HepG2 (cell line): Measurements from ENCODE around the gene ADARB2. TPM values are rescaled to one million over a fixed set of nuclear protein-coding genes. Genes with fewer than 3 reads are reported as not detected.
A peak's percentile ranks its signal among the peaks of the same experiment; 100 is the strongest.

Source experiments
- CHD4 ChIP-seq: fragments of 200-600 bp; sonication (generic); IDR thresholded peaks from 2 replicates; pipeline ENCODE4 v1.7.0; 2017; ENCODE audit warnings: mild to moderate bottlenecking, low read length, borderline replicate concordance
- CREB1 ChIP-seq, 2 experiments: fragments of 450-650 bp in 1 of 2; IDR thresholded peaks; 2 replicates each; pipeline ENCODE4 v1.6.1; 2016 to 2017; ENCODE audit warnings: control low read depth in 1 of 2, mild to moderate bottlenecking in 1 of 2, missing compliant biosample characterization in 1 of 2, missing genetic modification characterization in 1 of 2
- FOXK1 ChIP-seq: sonication (generic); formaldehyde crosslinking; IDR thresholded peaks from 2 replicates; pipeline ENCODE4 v1.4.0; 2020; ENCODE audit warnings: low read depth, missing genetic modification reagents, borderline replicate concordance
- HNF4A ChIP-seq: sonication (generic); formaldehyde crosslinking; IDR thresholded peaks from 2 replicates; pipeline ENCODE4 v1.4.0; 2020; ENCODE audit warnings: missing genetic modification reagents
- KDM2A ChIP-seq: sonication (generic); formaldehyde crosslinking; IDR thresholded peaks from 2 replicates; pipeline ENCODE4 v1.4.0; 2020; ENCODE audit warnings: low read depth, missing genetic modification reagents, borderline replicate concordance
- KLF12 ChIP-seq: sonication (generic); formaldehyde crosslinking; IDR thresholded peaks from 2 replicates; pipeline ENCODE4 v1.4.0; 2020; ENCODE audit warnings: missing genetic modification reagents, borderline replicate concordance
- MLLT10 ChIP-seq: sonication (generic); formaldehyde crosslinking; IDR thresholded peaks from 2 replicates; pipeline ENCODE4 v1.4.0; 2020; ENCODE audit warnings: missing genetic modification reagents
- PHF21A ChIP-seq: sonication (generic); formaldehyde crosslinking; IDR thresholded peaks from 2 replicates; pipeline ENCODE4 v1.5.0; 2020; ENCODE audit warnings: mild to moderate bottlenecking, missing genetic modification reagents
- RAD51 ChIP-seq: fragments of 450-650 bp; IDR thresholded peaks from 2 replicates; pipeline ENCODE4 v1.6.1; 2016; ENCODE audit warnings: borderline replicate concordance
- SOX5 ChIP-seq: IDR thresholded peaks from 2 replicates; pipeline ENCODE4 v1.6.1; 2016; ENCODE audit warnings: borderline replicate concordance
- ZNF10 ChIP-seq: sonication (generic); formaldehyde crosslinking; IDR thresholded peaks from 2 replicates; pipeline ENCODE4 v1.4.0; 2020; ENCODE audit warnings: mild to moderate bottlenecking, low read depth, missing genetic modification reagents, borderline replicate concordance
- ZNF232 ChIP-seq: sonication (generic); formaldehyde crosslinking; IDR thresholded peaks from 2 replicates; pipeline ENCODE4 v1.4.0; 2020; ENCODE audit warnings: missing genetic modification reagents, borderline replicate concordance
- ZNF282 ChIP-seq: fragments of 450-650 bp; IDR thresholded peaks from 2 replicates; pipeline ENCODE4 v1.6.1; 2018; ENCODE audit not compliant: partially characterized antibody
- ZNF446 ChIP-seq: sonication (generic); formaldehyde crosslinking; IDR thresholded peaks from 2 replicates; pipeline ENCODE4 v1.5.0; 2020; ENCODE audit warnings: mild to moderate bottlenecking, missing genetic modification reagents
- ZNF652 ChIP-seq: IDR thresholded peaks from 2 replicates; pipeline ENCODE4 v1.6.1; 2016; ENCODE audit warnings: low read depth, borderline replicate concordance
- polyA plus RNA-seq, 8 experiments: library from polyadenylated mRNA; depleted of rRNA in 3 of 8; stranded (reverse) in 7 of 8; unstranded in 1 of 8; fragments of >200 nt; fragmentation: Illumina TruSeq in 4 of 8; extraction: Trizol in 4 of 8; gene quantifications; 2 replicates each; pipeline versions ENCODE4 v1.2.1 to v1.2.3, GENCODE V29; 2011 to 2016; ENCODE audit warnings: low read depth in 4 of 8, missing spikeins in 1 of 8, mixed read lengths in 1 of 8; ENCODE audit not compliant: insufficient read depth in 1 of 8
- total RNA-seq, 5 experiments: library from RNA; depleted of rRNA; stranded (reverse); fragments of >200 nt; fragmentation: Illumina TruSeq; extraction: Trizol; gene quantifications; 2 replicates each; pipeline ENCODE4 v1.2.3, GENCODE V29; 2016; ENCODE audit warnings: low read depth in 1 of 5
- TF ChIP-seq, protein P1 (sequence below): sonication (generic); formaldehyde crosslinking; IDR thresholded peaks from 2 replicates; pipeline ENCODE4 v1.9.0; 2021; ENCODE audit warnings: missing genetic modification reagents, borderline replicate concordance
- TF ChIP-seq, protein P2 (sequence below): sonication (generic); formaldehyde crosslinking; conservative IDR thresholded peaks from 2 replicates; pipeline ENCODE4 v1.5.0; 2020; ENCODE audit warnings: missing genetic modification reagents
- TF ChIP-seq, protein P3 (sequence below): sonication (generic); formaldehyde crosslinking; IDR thresholded peaks from 2 replicates; pipeline ENCODE4 v1.5.0; 2020; ENCODE audit warnings: mild to moderate bottlenecking, missing genetic modification reagents, borderline replicate concordance

ADARB2 gene
- total and polyA plus RNA-seq, 2 of the 13 experiments (the other 11 are each of a cell fraction or from before 2014, with no cell fraction given) = not detected

DNA sequence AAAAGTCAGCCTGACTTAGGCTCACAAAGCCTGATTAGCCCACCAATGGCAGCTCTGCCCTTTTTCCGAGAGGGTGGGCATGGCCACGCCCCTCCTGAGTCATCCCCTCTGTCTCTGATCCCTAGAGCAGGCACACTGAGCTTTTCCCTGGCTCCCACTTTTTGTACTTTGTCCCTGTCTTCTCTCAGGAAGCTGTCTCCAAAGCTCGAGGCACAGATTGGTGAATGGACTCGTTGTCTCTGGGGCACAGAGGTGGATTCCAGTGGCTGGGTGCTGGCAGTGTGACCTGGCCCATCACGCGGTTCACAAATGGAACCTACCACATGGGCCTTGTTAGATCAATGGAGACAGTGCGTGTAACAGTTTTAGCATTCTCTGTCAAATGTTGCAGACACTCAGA lies 367.7 kb downstream of the ADARB2 start (continued):
- TF ChIP-seq, protein P1, sequence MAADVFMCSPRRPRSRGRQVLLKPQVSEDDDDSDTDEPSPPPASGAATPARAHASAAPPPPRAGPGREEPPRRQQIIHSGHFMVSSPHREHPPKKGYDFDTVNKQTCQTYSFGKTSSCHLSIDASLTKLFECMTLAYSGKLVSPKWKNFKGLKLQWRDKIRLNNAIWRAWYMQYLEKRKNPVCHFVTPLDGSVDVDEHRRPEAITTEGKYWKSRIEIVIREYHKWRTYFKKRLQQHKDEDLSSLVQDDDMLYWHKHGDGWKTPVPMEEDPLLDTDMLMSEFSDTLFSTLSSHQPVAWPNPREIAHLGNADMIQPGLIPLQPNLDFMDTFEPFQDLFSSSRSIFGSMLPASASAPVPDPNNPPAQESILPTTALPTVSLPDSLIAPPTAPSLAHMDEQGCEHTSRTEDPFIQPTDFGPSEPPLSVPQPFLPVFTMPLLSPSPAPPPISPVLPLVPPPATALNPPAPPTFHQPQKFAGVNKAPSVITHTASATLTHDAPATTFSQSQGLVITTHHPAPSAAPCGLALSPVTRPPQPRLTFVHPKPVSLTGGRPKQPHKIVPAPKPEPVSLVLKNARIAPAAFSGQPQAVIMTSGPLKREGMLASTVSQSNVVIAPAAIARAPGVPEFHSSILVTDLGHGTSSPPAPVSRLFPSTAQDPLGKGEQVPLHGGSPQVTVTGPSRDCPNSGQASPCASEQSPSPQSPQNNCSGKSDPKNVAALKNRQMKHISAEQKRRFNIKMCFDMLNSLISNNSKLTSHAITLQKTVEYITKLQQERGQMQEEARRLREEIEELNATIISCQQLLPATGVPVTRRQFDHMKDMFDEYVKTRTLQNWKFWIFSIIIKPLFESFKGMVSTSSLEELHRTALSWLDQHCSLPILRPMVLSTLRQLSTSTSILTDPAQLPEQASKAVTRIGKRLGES (CRISPR knock-in tag) = no peak
- TF ChIP-seq KDM2A (0 out of 2 replicates have a peak, but pooled peaks have one; percentile 25), ZNF282 (no peak), SOX5 (peak; percentile 55; the same call in 1 of the 2 replicates), ZNF10 (CRISPR knock-in tag) (no peak), ZNF446 (CRISPR knock-in tag) (no peak), MLLT10 (CRISPR knock-in tag) (no peak), FOXK1 (CRISPR knock-in tag) (no peak), CHD4 (0 out of 2 replicates have a peak, but pooled peaks have one; percentile 33), RAD51 (peak; percentile 18; the same call in 1 of the 2 replicates), KLF12 (CRISPR knock-in tag) (no peak), HNF4A (peak; percentile 71), PHF21A (CRISPR knock-in tag) (no peak), CREB1 (IDR thresholded peaks at IDR 0.05) (no peak), CREB1 (CRISPR knock-in tag; IDR thresholded peaks at IDR 0.05) (no peak; the same call in 1 of the 2 replicates), ZNF232 (CRISPR knock-in tag) (no peak), ZNF652 (CRISPR knock-in tag) (no peak)
- TF ChIP-seq, protein P2, sequence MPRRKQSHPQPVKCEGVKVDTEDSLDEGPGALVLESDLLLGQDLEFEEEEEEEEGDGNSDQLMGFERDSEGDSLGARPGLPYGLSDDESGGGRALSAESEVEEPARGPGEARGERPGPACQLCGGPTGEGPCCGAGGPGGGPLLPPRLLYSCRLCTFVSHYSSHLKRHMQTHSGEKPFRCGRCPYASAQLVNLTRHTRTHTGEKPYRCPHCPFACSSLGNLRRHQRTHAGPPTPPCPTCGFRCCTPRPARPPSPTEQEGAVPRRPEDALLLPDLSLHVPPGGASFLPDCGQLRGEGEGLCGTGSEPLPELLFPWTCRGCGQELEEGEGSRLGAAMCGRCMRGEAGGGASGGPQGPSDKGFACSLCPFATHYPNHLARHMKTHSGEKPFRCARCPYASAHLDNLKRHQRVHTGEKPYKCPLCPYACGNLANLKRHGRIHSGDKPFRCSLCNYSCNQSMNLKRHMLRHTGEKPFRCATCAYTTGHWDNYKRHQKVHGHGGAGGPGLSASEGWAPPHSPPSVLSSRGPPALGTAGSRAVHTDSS = no peak
- TF ChIP-seq, protein P3, sequence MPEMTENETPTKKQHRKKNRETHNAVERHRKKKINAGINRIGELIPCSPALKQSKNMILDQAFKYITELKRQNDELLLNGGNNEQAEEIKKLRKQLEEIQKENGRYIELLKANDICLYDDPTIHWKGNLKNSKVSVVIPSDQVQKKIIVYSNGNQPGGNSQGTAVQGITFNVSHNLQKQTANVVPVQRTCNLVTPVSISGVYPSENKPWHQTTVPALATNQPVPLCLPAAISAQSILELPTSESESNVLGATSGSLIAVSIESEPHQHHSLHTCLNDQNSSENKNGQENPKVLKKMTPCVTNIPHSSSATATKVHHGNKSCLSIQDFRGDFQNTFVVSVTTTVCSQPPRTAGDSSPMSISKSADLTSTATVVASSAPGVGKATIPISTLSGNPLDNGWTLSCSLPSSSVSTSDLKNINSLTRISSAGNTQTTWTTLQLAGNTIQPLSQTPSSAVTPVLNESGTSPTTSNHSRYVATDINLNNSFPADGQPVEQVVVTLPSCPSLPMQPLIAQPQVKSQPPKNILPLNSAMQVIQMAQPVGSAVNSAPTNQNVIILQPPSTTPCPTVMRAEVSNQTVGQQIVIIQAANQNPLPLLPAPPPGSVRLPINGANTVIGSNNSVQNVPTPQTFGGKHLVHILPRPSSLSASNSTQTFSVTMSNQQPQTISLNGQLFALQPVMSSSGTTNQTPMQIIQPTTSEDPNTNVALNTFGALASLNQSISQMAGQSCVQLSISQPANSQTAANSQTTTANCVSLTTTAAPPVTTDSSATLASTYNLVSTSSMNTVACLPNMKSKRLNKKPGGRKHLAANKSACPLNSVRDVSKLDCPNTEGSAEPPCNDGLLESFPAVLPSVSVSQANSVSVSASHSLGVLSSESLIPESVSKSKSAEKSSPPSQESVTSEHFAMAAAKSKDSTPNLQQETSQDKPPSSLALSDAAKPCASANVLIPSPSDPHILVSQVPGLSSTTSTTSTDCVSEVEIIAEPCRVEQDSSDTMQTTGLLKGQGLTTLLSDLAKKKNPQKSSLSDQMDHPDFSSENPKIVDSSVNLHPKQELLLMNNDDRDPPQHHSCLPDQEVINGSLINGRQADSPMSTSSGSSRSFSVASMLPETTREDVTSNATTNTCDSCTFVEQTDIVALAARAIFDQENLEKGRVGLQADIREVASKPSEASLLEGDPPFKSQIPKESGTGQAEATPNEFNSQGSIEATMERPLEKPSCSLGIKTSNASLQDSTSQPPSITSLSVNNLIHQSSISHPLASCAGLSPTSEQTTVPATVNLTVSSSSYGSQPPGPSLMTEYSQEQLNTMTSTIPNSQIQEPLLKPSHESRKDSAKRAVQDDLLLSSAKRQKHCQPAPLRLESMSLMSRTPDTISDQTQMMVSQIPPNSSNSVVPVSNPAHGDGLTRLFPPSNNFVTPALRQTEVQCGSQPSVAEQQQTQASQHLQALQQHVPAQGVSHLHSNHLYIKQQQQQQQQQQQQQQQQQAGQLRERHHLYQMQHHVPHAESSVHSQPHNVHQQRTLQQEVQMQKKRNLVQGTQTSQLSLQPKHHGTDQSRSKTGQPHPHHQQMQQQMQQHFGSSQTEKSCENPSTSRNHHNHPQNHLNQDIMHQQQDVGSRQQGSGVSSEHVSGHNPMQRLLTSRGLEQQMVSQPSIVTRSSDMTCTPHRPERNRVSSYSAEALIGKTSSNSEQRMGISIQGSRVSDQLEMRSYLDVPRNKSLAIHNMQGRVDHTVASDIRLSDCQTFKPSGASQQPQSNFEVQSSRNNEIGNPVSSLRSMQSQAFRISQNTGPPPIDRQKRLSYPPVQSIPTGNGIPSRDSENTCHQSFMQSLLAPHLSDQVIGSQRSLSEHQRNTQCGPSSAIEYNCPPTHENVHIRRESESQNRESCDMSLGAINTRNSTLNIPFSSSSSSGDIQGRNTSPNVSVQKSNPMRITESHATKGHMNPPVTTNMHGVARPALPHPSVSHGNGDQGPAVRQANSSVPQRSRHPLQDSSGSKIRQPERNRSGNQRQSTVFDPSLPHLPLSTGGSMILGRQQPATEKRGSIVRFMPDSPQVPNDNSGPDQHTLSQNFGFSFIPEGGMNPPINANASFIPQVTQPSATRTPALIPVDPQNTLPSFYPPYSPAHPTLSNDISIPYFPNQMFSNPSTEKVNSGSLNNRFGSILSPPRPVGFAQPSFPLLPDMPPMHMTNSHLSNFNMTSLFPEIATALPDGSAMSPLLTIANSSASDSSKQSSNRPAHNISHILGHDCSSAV (CRISPR knock-in tag) = no peak
